CD4-positive, alpha-beta T cell treated with Interleukin-4 for 1 hour (primary cell): ENCODE data around the gene LATS1.
A peak's percentile ranks its signal among the peaks of the same experiment; 100 is the strongest.
"Not testable (repeated sequence)": the region's sequence is repeated elsewhere in the genome, so short reads cannot be mapped to it uniquely, and the experiment has no call there.

Source experiments
- DNase-seq, 2 donors: peaks; one replicate each; pipeline ENCODE4 v3.0.0-alpha.2; 2020 to 2022

The LATS1 gene

GRCh38 chr6:149728499-149729234 lies 10.8 kb upstream of the LATS1 start:
- DNase-seq = no peak

GRCh38 chr6:149727793-149728498 lies 10.0 kb upstream of the LATS1 start:
- no peak for DNase-seq

GRCh38 chr6:149725785-149726184 lies 7.9 kb upstream of the LATS1 start:
- no peak for DNase-seq

DNA sequence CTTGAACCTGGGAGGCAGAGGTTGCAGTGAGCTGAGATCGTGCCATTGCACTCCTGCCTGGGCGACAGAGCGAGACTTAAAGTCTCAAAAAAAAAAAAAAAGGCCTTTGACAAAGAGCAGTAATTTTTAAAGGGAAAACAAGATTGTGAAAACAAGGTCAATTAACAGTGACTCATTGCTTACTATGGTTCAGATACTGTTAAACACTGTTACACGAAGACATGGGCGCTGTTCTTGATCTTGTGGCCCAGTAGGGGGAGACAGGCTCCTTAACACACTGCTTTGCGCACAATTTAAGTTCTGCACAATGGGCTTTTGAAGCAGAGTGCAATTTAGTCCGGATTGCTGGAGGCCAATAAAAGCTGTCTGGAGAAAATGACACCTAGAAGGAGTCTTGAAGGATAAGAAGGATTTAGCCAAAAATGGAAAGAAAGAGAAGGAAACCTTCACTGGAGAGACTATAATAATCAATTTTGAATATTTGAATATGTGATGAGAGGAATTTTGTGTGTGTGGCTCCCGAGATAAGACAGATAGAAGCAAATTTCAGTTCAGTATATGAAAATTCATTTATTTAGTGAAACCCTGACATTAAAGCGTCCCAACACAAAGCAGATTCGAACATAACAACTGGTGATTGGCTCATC lies 6.0 kb upstream of the LATS1 start:
- peak; percentile 57 to 65 for DNase-seq

GRCh38 chr6:149723262-149723661 lies 5.4 kb upstream of the LATS1 start:
- DNase-seq = no peak

GRCh38 chr6:149719531-149719930 lies 1.6 kb upstream of the LATS1 start:
- DNase-seq = no peak

- DNase-seq = no peak
Observed at GRCh38 chr6:149717255-149717587, 680 bp downstream of the LATS1 start.

DNA sequence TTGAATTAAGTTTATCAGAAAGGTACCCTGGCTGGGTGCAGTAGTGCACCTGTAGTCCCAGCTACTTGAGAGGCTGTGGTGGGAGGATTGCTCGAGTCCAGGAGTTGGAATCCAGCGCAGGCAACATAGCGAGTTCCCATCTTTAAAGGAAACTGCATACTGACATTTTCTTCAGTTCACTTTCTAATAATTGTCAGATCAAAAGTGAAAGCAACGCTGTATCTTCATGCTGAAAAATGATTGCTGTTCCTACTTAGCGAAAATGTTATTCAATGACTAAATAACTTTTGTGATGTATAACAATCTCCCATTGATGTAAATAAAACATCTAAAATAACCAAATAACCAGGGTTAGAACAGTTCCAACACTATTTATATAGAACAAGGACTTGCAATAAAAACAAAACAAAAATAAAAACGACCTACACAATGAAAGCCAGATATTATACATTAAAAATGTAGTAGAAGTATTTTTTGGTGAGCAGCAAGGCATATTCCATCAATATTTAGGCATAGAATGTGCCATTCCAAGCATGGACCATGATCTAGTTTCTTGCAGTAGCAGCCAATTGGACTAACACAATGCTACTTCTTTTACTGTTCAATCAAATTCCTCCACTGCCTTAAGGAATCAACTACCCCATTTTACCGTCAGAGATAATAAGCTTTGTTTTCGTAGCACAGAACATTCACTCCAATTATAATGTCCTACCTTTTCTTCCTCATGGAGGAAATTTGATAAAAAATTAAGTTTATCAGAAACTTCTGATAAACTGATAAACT lies 1.5 kb downstream of the LATS1 start:
- peak in 1 of 2 donors; percentile 21 for DNase-seq

DNA sequence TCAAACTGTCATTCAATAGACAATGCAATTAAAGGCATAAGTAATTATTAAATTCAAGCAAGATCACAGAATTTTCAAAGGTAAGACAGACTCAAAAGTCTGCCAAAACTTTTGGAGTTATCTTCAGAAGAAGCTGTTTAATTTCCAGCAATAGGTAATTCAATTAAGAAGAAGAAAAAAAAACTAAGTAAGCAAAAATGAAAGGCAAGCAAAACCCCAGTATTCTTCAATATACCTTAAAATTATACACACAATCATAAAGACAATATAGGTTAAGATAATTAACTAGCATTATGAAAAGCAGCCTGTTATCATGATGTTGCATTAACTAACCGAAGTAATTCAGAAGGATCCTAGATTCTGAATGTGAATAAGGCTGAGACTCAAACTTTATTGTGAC lies 3.5 kb downstream of the LATS1 start:
- no peak for DNase-seq

DNA sequence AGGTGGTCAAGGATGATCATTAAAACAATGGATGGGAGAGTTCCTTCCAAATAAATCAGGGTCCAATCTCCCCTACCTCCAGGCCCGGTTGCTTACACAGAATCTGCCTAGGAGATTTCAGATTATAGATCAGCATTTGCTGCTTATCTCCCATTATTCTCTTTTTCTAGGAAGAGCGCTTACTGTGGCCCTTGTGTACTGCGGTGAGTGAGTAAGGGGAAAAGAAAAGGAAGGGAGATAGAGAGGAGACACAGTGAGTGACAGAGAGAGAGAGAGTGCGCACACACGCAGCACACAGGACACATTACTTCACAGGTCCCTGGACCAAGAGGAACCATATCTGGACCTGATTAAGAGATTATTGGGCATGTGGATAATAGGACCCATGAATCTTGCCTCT lies 6.2 kb downstream of the LATS1 start:
- DNase-seq = no peak

- no peak for DNase-seq
Observed at GRCh38 chr6:149701714-149702113, 16.2 kb downstream of the LATS1 start.

DNA sequence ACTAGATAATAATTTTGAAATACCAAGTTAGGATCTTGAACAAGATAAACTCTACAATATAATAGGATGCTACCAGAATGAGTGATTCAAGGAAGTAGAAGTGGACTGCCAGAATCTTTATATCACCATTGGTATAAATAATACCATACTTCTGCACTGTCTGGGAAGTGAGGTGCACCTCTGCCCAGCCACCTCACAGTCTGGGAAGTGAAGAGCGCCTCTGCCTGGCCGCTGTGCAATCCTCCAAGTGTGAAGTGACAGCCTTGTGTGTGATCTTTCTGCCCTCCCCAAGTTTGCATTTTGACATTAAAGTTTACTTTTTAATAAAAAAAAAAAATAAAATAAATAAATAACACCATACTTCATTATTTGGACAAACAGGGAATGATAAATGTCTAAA lies 18.8 kb downstream of the LATS1 start:
- no peak for DNase-seq

GRCh38 chr6:149698175-149698574 lies 19.7 kb downstream of the LATS1 start:
- no peak for DNase-seq

DNA sequence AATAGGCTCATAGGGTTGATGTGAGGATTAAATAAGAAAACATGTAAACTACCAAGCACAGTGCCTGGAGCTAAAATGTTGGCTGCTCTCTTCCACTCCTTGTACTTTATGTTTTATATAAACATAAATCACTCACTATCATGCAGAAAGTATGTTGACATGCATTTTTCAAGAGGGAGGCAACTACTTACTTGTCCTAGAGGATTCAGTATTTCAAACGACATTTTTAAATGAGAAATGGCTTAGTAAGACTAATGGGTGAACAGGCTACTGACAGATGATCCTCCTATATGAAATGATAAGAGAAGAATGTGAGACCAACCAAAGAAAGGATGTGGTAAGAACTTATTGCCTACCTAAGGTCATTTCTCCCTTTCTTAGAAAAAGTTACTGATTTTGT lies 21.0 kb downstream of the LATS1 start:
- no peak for DNase-seq

GRCh38 chr6:149694921-149695320 lies 23.0 kb downstream of the LATS1 start:
- DNase-seq = no peak

DNA sequence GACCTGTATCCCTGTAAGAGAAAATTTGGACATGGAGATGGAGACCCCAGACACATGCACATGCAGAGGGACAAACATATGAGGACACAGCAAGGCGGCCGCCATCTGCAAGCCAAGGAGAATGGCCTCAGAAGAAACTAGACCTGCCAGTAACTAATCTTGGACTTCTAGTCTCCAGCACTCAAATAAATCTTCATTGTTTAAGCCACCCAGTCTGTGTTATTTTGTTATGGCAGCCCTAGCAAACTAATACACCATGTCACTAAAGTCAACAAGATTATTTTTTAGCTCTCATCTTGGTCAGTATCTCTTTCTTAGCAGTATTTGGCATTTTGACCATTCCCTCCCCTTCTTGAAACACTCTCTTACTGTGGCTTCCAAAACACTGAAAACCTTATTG lies 26.7 kb downstream of the LATS1 start:
- no peak for DNase-seq

- DNase-seq = no peak
Observed at GRCh38 chr6:149686230-149686629, 31.7 kb downstream of the LATS1 start.

DNA sequence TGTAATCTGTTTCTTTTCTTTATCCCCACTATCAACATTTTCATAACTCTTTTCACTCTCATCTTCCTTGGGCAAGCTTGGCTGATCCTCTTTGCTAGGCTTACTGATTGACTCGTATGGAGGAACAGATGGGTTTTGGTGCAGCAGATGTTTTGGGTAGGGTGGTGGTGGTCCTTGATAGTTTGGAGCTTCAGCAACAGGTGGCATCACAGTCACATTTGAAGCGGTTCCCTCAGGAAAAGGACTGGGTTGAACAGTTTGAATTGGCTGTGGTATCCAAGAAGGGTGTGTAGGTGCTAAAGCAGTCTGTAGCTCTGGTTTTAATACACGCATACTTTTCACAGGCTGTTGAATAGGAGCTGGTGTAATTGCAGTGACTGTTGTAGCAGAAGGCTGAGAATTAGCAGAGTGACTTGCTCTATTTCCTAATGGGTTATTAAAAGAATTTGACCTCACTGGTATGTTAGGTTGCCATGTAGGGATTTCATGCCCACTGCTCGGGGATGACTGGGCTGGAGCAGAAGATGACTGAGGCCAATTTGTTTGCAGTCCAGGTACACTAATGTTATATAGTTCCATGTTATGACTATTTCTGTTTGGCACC lies 34.5 kb downstream of the LATS1 start:
- DNase-seq = no peak

GRCh38 chr6:149681845-149682244 lies 36.1 kb downstream of the LATS1 start:
- DNase-seq = not testable (repeated sequence)

- no peak for DNase-seq
Observed at GRCh38 chr6:149681209-149681608, 36.7 kb downstream of the LATS1 start.

DNA sequence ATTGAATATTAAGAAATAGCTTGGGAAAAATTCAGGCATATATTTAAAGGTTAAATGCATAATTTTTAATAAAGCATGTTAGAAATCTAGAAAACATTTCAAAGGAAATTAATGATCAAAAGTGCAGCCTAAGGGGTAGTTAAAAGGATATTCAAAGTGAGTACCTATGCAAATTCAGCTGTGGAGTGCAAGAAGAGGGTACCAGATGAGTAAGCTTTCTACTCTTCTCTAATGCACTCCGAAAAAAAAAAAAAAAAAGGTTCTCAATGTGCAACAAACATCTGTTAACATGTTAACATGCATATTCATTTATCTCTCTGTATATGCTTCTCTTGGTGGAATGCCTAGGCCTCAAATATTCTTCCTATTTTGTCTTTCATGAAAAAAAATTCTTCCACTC lies 37.4 kb downstream of the LATS1 start:
- no peak for DNase-seq

DNA sequence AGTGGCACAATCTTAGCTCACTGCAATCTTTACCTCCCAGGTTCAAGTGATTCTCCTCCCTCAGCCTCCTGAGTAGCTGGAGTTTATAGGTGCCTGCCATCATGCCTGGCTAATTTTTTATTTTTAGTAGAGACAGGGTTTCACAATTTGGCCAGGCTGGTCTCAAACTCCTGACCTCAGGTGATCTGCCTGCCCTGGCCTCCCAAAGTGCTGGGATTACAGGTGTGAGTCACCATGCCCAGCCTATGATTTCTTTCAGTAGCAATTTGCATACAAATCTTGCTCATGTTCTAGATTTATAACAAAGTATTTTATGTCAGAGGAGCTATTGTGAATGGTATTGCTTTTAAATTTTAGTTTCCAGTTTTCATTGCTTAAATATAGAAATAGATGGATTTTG lies 45.6 kb downstream of the LATS1 start:
- not testable (repeated sequence) for DNase-seq

- DNase-seq = no peak
Observed at GRCh38 chr6:149660028-149660427, 57.9 kb downstream of the LATS1 start.
